IPS-18c (cell line): ENCODE results near the gene FGG.
"Not testable (repeated sequence)": the region's sequence is repeated elsewhere in the genome, so short reads cannot be mapped to it uniquely, and the experiment has no call there.

Experiments
- H3K4me3 ChIP-seq: 2 replicates; pipeline ENCODE4 v1.7.0; 2013; ENCODE audit warnings: low read depth, mild to moderate bottlenecking, low read length, moderate library complexity; ENCODE audit not compliant: insufficient read depth
- H3K9me3 ChIP-seq: one replicate; pipeline ENCODE4 v1.6.1; 2013; ENCODE audit warnings: mild to moderate bottlenecking, low read length, moderate library complexity; ENCODE audit not compliant: control insufficient read depth, insufficient read depth

FGG gene

DNA sequence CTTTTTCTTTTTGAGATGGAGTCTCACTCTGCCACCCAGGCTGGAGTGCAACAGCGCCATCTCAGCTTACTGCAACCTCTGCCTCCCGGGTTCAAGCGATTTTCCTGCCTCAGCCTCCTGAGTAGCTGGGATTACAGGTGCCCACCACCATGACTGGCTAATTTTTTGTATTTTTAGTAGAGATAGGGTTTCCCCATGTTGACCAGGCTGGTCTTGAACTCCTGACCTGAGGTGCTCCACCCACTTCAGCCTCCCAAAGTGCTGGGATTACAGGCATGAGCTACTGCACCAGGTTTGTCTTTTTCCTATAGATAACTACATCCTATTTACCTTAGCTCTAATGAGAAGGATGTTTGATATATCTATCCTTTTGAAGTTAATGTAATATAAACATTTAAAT is 18.1 kb downstream of the FGG start:
- H3K9me3 ChIP-seq, H3K4me3 ChIP-seq: not testable (repeated sequence)

DNA sequence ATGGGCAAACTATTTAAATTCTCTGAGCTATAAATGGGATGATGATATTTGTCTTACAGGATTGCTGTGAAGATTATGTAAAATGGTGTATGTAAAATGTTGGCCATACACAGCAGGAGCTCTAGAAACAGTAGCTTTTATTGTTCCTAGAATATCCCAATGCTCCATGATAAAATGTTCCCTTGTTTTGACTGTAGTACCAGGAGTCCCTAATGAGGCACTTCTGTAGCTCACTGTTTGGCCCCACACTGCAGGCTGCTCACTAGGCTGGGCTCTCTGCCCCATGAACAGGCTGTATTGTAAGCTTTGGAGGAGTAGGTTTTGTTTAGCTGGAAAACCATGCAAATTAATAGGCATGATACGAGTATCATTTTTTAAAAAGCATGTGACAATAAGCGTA is 18.6 kb downstream of the FGG start:
- H3K9me3 ChIP-seq: no peaks in the 10 kb centered on the region
- no peak overlapping the region for H3K4me3 ChIP-seq

DNA sequence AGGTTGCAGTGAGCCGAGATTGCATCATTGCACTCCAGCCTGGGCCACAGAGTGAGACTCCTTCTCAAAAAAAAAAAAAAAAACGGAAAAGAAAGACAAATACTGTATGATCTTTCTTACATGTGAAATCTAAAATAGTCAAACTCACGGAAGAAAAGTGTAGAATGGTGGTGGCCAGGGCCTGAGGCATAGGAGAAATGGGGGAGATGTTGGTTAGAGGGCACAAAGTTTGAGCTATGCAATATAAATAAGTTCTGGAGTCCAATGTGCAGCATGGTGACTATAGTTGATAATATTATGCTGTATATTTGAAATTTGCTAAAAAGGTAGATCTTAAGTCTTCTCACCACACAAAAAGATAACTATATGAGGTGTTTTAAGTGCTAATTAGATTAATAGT is 20.6 kb downstream of the FGG start:
- Histone ChIP-seq H3K4me3 (no peak overlapping the region), H3K9me3 (no peaks in the 10 kb centered on the region)

DNA sequence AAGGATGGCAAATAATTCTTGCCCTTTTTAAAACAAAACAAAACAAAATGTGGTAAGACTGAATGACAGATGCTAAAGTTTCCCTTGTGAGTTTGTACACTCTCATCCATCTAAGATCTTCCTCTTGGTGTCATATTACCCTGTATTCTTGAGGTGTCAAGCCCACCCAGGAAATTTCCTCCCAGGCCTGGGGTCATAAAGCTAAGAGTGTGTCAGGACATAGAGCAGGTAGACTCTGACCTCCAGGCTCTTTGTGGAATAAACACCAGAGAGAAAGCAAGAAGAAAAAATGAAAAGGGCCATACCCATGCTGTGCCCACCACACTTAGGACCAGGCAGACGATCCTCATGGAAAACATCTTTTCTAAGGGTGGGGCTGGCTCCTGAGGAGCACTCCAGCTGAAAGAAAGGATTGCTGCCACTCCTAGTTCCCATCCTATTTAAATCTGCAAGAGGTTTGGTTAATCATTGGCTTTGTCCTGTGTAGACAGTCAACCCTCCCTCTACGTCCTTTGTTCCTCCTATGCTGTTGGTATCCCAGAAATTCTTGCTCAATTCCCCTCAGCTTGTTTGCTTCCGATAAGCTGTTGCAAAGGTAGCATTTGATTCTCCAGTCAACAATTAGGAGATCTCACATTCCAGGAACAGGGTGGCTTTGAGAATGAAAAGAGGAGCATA is 22.0 kb downstream of the FGG start, which contains the start of gene FGA:
TSS of gene FGA (minus strand) at position 414 of the 678 bp plus-strand sequence. CDS start at position 359, 55 bp downstream.
- H3K4me3 ChIP-seq: no peak within 1 kb of the TSS
- H3K9me3 ChIP-seq: no peaks in the 10 kb centered on the region

DNA sequence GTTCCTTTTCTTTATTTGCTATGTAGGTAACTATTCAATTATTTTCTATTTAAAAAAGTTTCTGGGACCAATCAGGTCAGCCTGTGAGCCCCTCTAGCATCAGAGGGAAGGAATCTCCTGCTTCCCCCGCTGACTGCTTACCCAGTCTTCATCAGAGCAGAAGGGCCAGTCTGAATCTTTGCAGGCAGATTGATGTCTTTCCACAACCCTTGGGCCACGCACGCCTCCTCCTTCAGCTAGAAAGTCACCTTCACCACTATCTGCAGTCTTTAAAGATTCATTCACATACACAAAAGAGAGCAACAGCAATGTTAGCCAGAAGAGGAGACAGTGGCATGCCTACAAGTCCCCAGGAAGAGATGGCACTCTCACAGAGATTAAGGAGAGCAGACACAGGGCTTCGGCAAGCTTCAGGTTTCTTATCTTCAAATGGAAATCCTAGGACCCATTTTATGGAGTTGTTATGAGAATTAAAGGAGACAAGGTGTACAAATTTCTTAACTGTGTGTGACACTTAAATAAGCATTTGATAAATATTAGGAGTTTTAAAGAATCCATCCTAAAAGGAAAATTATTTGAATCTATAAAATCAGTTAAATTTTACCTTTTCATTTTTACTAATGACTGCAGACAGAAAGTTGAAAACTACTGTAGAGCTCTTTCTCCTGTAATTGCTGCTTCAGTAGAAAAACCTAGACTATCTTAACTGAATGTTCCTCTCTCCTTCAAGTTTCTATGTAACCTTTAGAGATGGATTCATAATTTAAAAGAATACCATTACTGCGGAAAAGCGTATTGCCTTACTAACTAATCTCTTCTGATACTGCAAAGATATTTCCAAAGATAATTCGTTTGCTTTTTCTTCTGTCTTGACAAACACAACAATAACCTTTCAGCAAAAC is 22.9 kb downstream of the FGG start:
- Histone ChIP-seq H3K9me3 (no peaks in the 10 kb centered on the region), H3K4me3 (no peak overlapping the region)

DNA sequence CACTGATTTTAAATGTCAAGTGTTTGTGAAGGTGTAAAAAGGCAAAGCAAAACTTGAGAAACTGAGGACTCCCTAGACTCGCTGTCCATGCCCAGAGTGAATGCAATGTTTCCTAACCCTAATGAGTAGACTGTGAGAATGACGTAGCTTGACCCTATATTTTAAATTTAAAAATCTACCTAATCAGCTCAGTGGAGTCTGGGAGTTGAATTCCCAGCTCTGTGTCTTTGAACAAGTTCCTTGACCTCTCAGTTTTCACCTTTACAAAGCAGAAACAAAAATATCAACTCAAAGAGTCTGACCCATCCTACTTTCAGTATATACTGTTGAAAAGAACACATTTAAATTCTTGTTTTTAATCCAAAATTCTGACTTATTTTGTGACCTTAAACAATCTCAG is 24.3 kb downstream of the FGG start:
- H3K9me3 ChIP-seq: no peaks in the 10 kb centered on the region
- H3K4me3 ChIP-seq: no peak overlapping the region

DNA sequence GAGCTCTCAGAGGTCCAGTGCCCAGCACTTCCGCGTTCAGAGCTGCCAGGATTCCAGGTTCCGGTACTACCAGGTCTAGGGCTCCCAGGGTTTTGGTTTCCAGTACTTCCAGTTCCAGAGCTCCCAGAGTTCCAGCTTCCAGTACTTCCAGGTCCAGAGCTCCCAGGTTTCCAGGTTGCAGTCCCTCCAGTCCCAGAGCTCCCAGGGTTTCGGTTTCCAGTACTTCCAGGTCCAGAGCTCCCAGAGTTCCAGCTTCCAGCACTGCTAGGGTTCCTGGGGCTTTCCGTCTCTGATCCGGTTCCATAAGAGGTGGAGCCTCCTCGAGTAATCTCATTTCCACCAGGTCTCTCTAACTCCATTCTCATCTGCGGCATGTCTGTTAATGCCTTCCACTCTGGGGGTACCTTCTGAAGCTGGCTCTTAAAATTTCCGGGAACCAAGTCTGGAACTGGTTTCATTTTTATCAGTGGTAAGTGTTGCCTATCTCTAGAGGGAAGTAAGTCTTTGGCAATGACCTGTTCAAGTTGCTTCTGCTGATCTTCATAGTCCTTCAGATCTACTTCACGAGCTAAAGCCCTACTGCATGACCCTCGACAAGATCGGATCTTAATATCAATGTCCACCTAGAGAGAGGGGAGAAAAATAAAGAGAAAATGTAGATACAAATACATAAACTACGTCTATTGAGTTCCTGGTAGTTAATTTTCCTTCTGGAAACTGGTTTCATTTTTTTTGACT is 26.0 kb downstream of the FGG start:
- Histone ChIP-seq H3K4me3 (no peak overlapping the region), H3K9me3 (no peaks in the 10 kb centered on the region)

DNA sequence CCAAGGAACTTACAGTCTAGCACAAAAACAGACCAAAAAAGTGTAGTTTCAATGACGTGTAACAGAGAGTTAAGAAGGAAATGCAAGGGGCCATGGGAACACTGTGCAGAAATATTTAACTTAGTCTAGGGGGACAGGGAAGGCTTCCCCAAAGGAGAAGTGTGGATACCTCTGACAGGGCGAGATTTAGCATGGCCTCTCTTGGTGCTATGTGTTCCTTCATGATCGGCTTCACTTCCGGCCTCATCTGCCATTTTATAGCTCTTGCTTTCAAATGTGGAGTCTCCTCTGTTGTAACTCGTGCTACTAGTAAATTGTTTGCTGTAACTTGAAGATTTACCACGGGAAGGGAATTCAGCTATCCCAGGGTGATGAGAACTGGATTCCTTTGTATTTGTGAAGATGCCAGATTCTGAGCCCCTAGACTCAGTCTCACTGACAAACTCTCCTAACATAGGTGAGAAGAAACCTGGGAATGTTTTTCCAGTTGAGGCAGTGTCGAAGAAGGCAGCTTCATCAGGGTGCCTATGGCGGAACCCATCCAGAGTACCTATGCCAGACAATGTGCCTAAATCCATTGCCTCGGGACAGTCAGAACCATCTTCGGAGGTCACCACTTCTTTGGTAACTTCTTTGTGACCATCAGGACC is 27.0 kb downstream of the FGG start:
- H3K4me3 ChIP-seq: no peak overlapping the region
- no peaks in the 10 kb centered on the region for H3K9me3 ChIP-seq

DNA sequence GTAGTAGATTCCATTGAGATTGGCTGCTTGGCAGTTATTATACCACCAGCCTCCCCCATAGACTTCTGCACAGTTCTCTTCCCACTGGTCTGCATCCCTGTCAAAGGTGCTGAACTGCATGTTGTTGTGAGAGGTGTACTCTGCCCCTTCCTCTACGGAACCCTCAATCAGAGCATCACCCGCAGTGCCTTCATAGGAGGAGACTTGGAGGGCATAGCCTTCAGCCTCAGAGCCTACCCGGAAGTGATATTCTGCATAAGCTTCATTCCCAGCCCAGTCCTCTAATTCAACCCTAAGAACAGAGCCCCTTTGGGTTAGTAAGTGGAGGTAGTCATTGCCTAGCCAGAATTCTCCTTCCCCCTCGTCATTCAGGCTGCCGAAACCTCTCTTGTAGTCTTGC is 28.2 kb downstream of the FGG start:
- H3K9me3 ChIP-seq: no peaks in the 10 kb centered on the region
- H3K4me3 ChIP-seq: no peak overlapping the region

DNA sequence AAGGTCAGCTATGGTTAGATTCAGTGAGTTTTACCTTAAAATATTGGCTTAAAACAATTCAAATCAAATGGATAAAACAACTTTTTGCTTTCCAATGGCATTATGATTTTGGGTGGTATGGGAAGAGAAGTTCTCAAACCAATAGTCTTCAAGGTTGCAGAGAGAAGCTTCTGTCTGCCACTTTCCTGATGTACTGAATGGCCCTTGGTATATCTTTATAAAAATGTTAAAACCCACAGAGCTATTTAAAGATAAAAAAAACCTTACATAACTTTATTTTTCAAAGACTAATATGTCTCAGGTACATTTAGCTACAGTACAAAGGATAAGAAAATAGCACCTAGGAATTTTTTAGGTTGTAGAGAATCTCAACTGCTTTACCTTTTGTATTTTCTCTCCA is 28.8 kb downstream of the FGG start:
- no peak overlapping the region for H3K4me3 ChIP-seq
- H3K9me3 ChIP-seq: no peaks in the 10 kb centered on the region

DNA sequence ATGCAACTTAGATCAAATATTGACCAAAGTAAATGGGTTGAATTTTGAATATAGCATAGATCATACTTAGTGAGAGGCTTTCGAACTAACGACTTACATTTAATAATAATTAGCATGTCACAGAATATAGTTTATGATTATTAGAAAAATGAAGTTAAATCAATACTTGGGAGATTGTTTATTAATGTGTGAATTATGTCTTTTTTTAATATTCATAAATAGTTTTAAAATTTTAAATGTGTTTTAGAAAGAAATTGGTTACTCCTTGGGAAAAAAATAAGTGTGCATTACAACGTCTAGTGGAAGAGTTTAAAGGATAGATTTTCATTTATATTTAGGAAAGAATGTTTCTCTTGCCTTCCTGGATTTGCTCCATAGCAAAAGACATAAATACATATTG is 29.2 kb downstream of the FGG start:
- Histone ChIP-seq H3K9me3 (no peaks in the 10 kb centered on the region), H3K4me3 (no peak overlapping the region)

DNA sequence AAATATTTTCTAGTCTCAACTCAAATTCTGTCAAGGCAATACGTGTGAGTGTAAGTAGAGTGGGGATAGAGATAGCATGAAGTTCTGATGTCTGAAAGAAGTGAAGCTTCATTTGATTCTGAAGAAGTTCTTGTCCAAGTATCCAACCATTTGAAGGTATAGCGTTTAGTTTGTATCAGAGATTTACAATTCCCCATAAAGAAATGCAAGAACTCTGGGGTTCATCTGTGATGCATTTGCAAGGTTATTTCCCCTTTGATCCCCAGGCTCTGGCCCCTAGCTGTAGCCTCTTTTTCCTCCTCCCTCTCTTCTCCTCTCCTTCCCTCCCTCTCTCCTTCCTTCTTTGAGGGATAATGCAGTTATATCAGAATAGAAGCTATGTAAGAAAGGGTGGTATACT is 29.7 kb downstream of the FGG start:
- no peak overlapping the region for H3K4me3 ChIP-seq

DNA sequence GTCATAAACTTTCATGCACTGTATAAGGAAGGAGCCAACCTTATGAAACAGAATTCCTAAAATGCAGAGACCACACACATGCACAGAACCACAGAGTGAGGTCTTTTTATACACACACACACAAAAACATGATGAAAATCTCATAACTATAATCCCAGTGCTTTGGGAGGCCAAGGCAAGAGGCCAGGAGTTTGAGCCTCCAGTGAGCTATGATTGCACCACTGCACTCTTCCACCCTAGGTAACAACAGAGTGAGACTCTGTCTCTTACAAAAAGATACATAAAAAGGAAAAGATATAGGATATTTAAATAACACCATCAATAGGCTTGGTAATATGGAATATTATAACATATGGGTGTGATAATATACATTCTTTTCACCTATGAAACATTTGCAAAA is 32.5 kb downstream of the FGG start:
- Histone ChIP-seq H3K9me3 (no peaks in the 10 kb centered on the region), H3K4me3 (no peak overlapping the region)

More for the DNA sequence above, 29.7 kb downstream of the FGG start:
- H3K9me3 ChIP-seq: no peaks in the 10 kb centered on the region

DNA sequence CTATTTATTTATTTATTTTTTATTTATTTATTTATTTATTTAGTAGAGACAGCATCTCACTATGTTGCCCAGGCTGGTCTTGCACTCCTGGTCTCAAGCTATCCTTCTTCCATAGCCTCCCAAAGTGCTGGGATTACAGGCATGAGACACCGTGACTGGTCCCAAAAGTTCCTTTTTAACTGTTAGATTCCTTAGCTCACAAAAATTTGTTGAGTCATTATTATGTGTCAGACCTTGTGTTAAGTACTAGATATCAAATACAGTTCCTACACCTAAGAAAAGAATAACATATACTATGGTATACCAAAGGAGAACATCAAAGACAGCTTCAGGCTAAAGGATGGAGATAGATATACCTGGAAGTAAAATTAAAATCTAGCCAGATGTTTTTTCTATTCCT is 33.5 kb downstream of the FGG start:
- Histone ChIP-seq H3K4me3 (no peak overlapping the region), H3K9me3 (no peaks in the 10 kb centered on the region)

DNA sequence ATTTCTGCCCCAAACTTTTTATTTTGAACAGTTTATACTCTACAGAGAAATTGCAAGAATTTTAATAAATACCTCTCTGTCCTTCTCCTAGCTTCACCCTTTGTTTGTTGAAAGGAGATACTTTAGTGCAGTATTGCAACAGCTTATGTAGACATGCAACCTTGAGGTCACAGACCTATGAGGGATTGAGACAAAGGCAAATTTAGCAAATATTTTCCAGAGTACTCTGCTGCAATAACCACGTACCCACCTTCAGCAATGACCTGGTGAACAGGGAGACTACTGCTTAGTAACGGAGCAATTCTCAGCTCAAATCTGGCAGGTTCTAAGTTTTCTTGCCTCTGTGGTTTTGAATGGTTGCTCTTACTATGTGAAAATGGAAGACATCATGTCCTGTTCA is 35.1 kb downstream of the FGG start:
- H3K4me3 ChIP-seq: no peak overlapping the region
- H3K9me3 ChIP-seq: no peaks in the 10 kb centered on the region

DNA sequence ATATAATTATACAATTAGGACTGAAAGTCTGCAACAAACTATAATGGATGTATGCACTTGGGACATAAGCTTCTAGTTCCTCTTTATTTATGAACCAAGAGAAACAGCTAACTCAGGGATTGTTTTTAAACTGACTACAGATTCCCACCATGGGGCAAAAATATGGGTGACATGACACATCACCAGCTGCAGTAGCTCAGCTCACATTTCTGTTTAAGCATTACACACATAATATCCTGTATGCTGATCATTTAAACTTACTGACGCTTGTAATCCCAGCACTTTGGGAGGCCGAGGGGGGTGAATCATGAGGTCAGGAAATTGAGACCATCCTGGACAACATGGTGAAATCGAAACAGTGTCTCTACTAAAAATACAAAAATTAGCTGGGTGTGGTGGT is 38.1 kb downstream of the FGG start:
- Histone ChIP-seq H3K4me3 (no peak overlapping the region), H3K9me3 (no peaks in the 10 kb centered on the region)

DNA sequence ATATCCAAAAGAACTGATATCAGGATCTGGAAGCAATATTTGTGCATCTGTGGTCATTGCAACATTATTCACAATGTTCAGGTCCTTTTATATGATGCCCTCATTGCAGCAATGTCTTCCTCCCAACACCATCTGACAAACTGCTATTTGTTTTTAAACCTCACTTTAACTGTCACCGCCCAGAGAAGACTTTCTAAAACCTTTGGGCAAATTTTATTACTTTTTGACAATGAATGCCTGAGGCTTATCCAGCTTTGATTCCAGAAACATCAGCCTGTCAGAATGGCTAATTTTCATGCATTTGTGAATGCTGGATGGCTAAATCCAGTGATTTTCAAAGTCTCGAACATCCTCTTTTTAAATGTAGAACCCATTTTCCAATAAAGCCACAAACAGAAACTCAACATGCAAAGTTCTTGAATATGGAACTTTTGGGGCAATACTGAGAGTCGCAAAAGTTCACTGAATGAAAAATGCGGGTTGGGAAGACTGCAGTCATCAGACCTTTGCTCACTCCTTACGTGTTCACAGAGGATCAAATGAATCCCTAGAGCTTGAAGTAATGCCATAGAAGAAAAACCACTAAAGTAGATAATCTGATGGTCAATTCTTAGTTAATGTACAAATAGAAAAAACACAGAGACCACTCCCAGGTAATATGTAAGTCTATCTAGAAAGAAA is 39.1 kb downstream of the FGG start:
- H3K9me3 ChIP-seq: no peaks in the 10 kb centered on the region

More for the DNA sequence above, 39.1 kb downstream of the FGG start:
- no peak overlapping the region for H3K4me3 ChIP-seq
